ENCODE measurements around the gene EPHA6. TPM values are rescaled to one million over a fixed set of nuclear protein-coding genes. Genes with fewer than 3 reads are reported as not detected.
"Not testable (repeated sequence)": the region's sequence is repeated elsewhere in the genome, so short reads cannot be mapped to it uniquely, and the experiment has no call there.

The EPHA6 gene
- total and polyA plus RNA-seq, 10 of the 15 experiments (the other 5 are each of a cell fraction or from before 2014, with no cell fraction given) = not detected

DNA sequence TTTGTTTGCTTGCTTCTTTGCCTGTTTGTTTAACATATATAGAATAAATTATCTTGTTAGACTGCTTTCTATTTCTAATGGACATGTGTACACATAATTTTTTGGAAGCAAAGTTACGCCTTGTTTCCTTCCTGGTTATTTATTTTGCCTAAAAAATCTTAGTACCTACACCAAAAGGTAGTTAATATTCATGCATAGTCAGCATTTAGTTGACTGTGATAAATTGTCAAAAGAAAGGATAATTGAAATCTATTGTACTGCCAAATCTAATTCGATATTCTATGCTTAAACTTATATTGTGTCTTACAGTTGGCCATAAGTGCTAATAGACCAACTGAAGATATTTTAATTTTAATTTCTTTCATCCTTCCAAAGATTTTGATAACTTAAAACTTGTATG, 716.3 kb downstream of the EPHA6 start (continued):
- TF ChIP-seq, protein P1, sequence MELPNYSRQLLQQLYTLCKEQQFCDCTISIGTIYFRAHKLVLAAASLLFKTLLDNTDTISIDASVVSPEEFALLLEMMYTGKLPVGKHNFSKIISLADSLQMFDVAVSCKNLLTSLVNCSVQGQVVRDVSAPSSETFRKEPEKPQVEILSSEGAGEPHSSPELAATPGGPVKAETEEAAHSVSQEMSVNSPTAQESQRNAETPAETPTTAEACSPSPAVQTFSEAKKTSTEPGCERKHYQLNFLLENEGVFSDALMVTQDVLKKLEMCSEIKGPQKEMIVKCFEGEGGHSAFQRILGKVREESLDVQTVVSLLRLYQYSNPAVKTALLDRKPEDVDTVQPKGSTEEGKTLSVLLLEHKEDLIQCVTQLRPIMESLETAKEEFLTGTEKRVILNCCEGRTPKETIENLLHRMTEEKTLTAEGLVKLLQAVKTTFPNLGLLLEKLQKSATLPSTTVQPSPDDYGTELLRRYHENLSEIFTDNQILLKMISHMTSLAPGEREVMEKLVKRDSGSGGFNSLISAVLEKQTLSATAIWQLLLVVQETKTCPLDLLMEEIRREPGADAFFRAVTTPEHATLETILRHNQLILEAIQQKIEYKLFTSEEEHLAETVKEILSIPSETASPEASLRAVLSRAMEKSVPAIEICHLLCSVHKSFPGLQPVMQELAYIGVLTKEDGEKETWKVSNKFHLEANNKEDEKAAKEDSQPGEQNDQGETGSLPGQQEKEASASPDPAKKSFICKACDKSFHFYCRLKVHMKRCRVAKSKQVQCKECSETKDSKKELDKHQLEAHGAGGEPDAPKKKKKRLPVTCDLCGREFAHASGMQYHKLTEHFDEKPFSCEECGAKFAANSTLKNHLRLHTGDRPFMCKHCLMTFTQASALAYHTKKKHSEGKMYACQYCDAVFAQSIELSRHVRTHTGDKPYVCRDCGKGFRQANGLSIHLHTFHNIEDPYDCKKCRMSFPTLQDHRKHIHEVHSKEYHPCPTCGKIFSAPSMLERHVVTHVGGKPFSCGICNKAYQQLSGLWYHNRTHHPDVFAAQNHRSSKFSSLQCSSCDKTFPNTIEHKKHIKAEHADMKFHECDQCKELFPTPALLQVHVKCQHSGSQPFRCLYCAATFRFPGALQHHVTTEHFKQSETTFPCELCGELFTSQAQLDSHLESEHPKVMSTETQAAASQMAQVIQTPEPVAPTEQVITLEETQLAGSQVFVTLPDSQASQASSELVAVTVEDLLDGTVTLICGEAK (IDR thresholded peaks at IDR 0.05; ENCODE audit: borderline replicate concordance) = no peak

DNA sequence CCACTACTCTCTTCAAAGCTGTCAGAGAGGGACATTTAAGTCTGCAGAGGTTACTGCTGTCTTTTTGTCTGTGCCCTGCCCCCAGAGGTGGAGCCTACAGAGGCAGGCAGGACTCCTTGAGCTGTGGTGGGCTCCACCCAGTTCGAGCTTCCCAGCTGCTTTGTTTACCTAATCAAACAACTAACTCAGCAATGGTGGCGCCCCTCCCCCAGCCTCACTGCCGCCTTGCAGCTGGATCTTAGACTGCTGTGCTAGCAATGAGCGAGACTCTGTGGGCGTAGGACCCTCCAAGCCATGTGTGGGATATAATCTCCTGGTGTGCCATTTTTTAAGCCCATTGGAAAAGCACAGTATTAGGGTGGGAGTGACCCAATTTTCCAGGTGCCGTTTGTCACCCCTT, 733.2 kb downstream of the EPHA6 start:
- WGBS (ENCODE audit: insufficient coverage, insufficient replicate concordance, low lambda C conversion rate, missing lambda C conversion rate) = 27% methylated on average over 6 of the region's 6 CpGs
- intact Hi-C loops (cut with micrococcal nuclease; ENCODE audit: unreplicated experiment); in situ Hi-C loops (cut with MboI); ATAC-seq; H3K4me2 ChIP-seq (ENCODE audit: control insufficient read depth, insufficient read depth); CTCF ChIA-PET; H2AFZ ChIP-seq (ENCODE audit: control insufficient read depth, low read depth, low read length); RAD21 ChIA-PET (ENCODE audit: unreplicated experiment); H3K27me3 ChIP-seq (replicated peaks in 1 of 2; ENCODE audit: control insufficient read depth in 2 of 2, insufficient read depth in 2 of 2, low read length in 1 of 2); POLR2A ChIA-PET; H3K79me2 ChIP-seq (ENCODE audit: control insufficient read depth, insufficient read depth, low read length); H3K9ac ChIP-seq (ENCODE audit: control insufficient read depth, insufficient read depth, low read length); DNase-seq (ENCODE audit: low read depth, low spot score); H3K27ac ChIP-seq (ENCODE audit: control insufficient read depth, insufficient read depth); BruUV-seq (replicated peaks); H4K20me1 ChIP-seq (ENCODE audit: control insufficient read depth, insufficient read depth); H3K36me3 ChIP-seq (ENCODE audit: control insufficient read depth in 2 of 2, insufficient read depth in 2 of 2, low read length in 1 of 2); H3K4me3 ChIP-seq; H3K4me1 ChIP-seq (ENCODE audit: control insufficient read depth, insufficient read depth, low read length); H3K9me3 ChIP-seq (replicated peaks; ENCODE audit: control insufficient read depth, insufficient read depth, low read length); FAIRE-seq: not testable (repeated sequence)
- SMC1A ChIA-PET (ENCODE audit: uncharacterized antibody, unreplicated experiment) = interaction anchor here (0.6 kb wide), 1 partner anchor 1987 kb away, joined by 4 read pairs; no protein-coding TSS in a partner anchor

DNA sequence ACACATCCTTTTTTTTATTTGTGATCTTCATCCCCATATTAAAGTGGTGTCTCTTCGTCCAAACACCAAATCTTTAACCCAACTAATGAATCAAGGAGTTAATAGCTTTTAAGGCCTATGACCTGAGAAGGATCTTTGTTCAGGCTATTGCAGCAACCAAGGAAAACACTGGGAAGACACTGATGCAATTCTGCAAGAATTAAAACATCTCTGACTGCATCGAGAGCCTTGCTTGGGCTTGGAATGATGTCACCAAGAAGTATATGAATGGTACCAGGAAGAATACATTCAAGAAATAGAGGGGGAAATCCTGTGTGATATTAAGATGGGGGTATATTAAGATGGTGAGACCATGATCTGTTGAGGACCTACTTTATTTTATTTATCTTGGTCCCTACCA, 736.0 kb downstream of the EPHA6 start:
- in situ Hi-C loops (cut with MboI) (no loop called here), intact Hi-C loops (cut with micrococcal nuclease; ENCODE audit: unreplicated experiment) (no loop called here)
- BruUV-seq (replicated peaks) = no TSS peak
- Histone ChIP-seq H2AFZ (ENCODE audit: control insufficient read depth, low read depth, low read length) (no peak overlapping the region), H3K27ac (ENCODE audit: control insufficient read depth, insufficient read depth) (no peak overlapping the region), H3K79me2 (ENCODE audit: control insufficient read depth, insufficient read depth, low read length) (no peaks in the 10 kb centered on the region), H3K9ac (ENCODE audit: control insufficient read depth, insufficient read depth, low read length) (no peak overlapping the region), H3K9me3 (replicated peaks; ENCODE audit: control insufficient read depth, insufficient read depth, low read length) (no peaks in the 10 kb centered on the region), H3K4me3 (no peak overlapping the region), H4K20me1 (ENCODE audit: control insufficient read depth, insufficient read depth) (no peaks in the 10 kb centered on the region), H3K4me1 (ENCODE audit: control insufficient read depth, insufficient read depth, low read length) (no peaks in the 10 kb centered on the region), H3K27me3 (replicated peaks in 1 of 2; ENCODE audit: control insufficient read depth in 2 of 2, insufficient read depth in 2 of 2, low read length in 1 of 2) (no peaks in the 10 kb centered on the region), H3K4me2 (ENCODE audit: control insufficient read depth, insufficient read depth) (no peak overlapping the region), H3K36me3 (ENCODE audit: control insufficient read depth in 2 of 2, insufficient read depth in 2 of 2, low read length in 1 of 2) (no peaks in the 10 kb centered on the region)
- SMC1A ChIA-PET (ENCODE audit: uncharacterized antibody, unreplicated experiment) = no interaction called here
- CTCF ChIA-PET = no interaction called here
- DNase-seq (ENCODE audit: low read depth, low spot score) = no peak
- RAD21 ChIA-PET (ENCODE audit: unreplicated experiment) = no interaction called here
- POLR2A ChIA-PET = no interaction called here
- ATAC-seq = no peak
- FAIRE-seq = no peak
- WGBS (ENCODE audit: insufficient coverage, insufficient replicate concordance, low lambda C conversion rate, missing lambda C conversion rate) = 0% methylated on average over 2 of the region's 2 CpGs
- TF ChIP-seq, protein P2, sequence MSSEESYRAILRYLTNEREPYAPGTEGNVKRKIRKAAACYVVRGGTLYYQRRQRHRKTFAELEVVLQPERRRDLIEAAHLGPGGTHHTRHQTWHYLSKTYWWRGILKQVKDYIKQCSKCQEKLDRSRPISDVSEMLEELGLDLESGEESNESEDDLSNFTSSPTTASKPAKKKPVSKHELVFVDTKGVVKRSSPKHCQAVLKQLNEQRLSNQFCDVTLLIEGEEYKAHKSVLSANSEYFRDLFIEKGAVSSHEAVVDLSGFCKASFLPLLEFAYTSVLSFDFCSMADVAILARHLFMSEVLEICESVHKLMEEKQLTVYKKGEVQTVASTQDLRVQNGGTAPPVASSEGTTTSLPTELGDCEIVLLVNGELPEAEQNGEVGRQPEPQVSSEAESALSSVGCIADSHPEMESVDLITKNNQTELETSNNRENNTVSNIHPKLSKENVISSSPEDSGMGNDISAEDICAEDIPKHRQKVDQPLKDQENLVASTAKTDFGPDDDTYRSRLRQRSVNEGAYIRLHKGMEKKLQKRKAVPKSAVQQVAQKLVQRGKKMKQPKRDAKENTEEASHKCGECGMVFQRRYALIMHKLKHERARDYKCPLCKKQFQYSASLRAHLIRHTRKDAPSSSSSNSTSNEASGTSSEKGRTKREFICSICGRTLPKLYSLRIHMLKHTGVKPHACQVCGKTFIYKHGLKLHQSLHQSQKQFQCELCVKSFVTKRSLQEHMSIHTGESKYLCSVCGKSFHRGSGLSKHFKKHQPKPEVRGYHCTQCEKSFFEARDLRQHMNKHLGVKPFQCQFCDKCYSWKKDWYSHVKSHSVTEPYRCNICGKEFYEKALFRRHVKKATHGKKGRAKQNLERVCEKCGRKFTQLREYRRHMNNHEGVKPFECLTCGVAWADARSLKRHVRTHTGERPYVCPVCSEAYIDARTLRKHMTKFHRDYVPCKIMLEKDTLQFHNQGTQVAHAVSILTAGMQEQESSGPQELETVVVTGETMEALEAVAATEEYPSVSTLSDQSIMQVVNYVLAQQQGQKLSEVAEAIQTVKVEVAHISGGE (CRISPR knock-in tag; IDR thresholded peaks at IDR 0.05) = no peak
- TF ChIP-seq ZZZ3 (IDR thresholded peaks at IDR 0.05; ENCODE audit: control insufficient read depth, insufficient read length, low read depth) = no peak
- TF ChIP-seq, protein P3, sequence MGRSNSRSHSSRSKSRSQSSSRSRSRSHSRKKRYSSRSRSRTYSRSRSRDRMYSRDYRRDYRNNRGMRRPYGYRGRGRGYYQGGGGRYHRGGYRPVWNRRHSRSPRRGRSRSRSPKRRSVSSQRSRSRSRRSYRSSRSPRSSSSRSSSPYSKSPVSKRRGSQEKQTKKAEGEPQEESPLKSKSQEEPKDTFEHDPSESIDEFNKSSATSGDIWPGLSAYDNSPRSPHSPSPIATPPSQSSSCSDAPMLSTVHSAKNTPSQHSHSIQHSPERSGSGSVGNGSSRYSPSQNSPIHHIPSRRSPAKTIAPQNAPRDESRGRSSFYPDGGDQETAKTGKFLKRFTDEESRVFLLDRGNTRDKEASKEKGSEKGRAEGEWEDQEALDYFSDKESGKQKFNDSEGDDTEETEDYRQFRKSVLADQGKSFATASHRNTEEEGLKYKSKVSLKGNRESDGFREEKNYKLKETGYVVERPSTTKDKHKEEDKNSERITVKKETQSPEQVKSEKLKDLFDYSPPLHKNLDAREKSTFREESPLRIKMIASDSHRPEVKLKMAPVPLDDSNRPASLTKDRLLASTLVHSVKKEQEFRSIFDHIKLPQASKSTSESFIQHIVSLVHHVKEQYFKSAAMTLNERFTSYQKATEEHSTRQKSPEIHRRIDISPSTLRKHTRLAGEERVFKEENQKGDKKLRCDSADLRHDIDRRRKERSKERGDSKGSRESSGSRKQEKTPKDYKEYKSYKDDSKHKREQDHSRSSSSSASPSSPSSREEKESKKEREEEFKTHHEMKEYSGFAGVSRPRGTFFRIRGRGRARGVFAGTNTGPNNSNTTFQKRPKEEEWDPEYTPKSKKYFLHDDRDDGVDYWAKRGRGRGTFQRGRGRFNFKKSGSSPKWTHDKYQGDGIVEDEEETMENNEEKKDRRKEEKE (IDR thresholded peaks at IDR 0.05) = no peak

Data from GM12878 (cell line).